Suprapubic skin (tissue), 4 donors: ENCODE data around the gene CDKN2A. TPM values are rescaled to one million over a fixed set of nuclear protein-coding genes. Genes with fewer than 3 reads are reported as not detected.

Experiments
- DNase-seq, 2 donors: peaks; one replicate each; pipeline ENCODE4 v3.0.0-alpha.2; 2019; ENCODE audit warnings: low spot score in 2 of 2
- H3K27ac ChIP-seq: fragments of 200-600 bp; sonication (generic); one replicate; pipeline ENCODE4 v1.5.1; 2019
- H3K27me3 ChIP-seq: fragments of 200-600 bp; sonication (generic); one replicate; pipeline ENCODE4 v1.5.1; 2019
- H3K36me3 ChIP-seq: fragments of 200-600 bp; sonication (generic); one replicate; pipeline ENCODE4 v1.5.1; 2019
- H3K4me1 ChIP-seq: fragments of 200-600 bp; sonication (generic); one replicate; pipeline ENCODE4 v1.5.1; 2019
- H3K4me3 ChIP-seq: fragments of 200-600 bp; sonication (generic); one replicate; pipeline ENCODE4 v1.5.1; 2019; ENCODE audit warnings: mild to moderate bottlenecking
- H3K9me3 ChIP-seq: fragments of 200-600 bp; sonication (generic); one replicate; pipeline ENCODE4 v1.5.1; 2019
- CTCF ChIP-seq, 2 donors: fragments of 200-600 bp in 1 of 2; fragments of 450-650 bp in 1 of 2; sonication (generic) in 1 of 2; IDR thresholded peaks; one replicate each; pipeline ENCODE4 v1.5.1; 2016 to 2019; ENCODE audit warnings: antibody characterized with exemption in 2 of 2, mild to moderate bottlenecking in 1 of 2, moderate library complexity in 1 of 2
- EP300 ChIP-seq: sonication (generic); formaldehyde crosslinking; IDR thresholded peaks from one replicate; pipeline ENCODE4 v1.6.1; 2017; ENCODE audit warnings: antibody characterized with exemption
- POLR2A ChIP-seq, 2 donors: fragments of 450-650 bp; IDR thresholded peaks; one replicate each; pipeline ENCODE4 v1.6.1; 2017; ENCODE audit warnings: antibody characterized with exemption in 2 of 2, mild to moderate bottlenecking in 2 of 2, moderate library complexity in 2 of 2
- POLR2AphosphoS5 ChIP-seq, 3 donors: sonication (generic); formaldehyde crosslinking; IDR thresholded peaks; one replicate each; pipeline ENCODE4 v1.6.1; 2017; ENCODE audit warnings: antibody characterized with exemption in 3 of 3
- WGBS: methylation state at CpG from one replicate; pipeline ENCODE4 v1.1.5; 2018; 5-methylcytosine and 5-hydroxymethylcytosine counted together
- total RNA-seq, 4 donors: library from RNA; depleted of rRNA; stranded (reverse); fragments of >200 nt; gene quantifications; one replicate each; pipeline ENCODE4 v1.1.0, GENCODE V29; 2016

Gene CDKN2A
- total RNA-seq, 4 donors from 2014 or later: 2.0 to 3.4 TPM; not detected in 2

- Histone ChIP-seq H3K4me3 (no peak overlapping the region), H3K4me1 (no peaks in the 10 kb centered on the region), H3K36me3 (peaks cover 9% of the 10 kb centered on the region), H3K9me3 (no peaks in the 10 kb centered on the region), H3K27ac (no peak overlapping the region), H3K27me3 (no peaks in the 10 kb centered on the region)
- no peak for DNase-seq
- TF ChIP-seq POLR2AphosphoS5 (IDR thresholded peaks at IDR 0.05): no peak
- TF ChIP-seq POLR2A (IDR thresholded peaks at IDR 0.05): no peak
- TF ChIP-seq EP300: no peak
- TF ChIP-seq CTCF (IDR thresholded peaks at IDR 0.05): no peak
- 94% methylated on average over 2 of the region's 2 CpGs for WGBS
Observed at GRCh38 chr9:21933865-21934264, 60.3 kb downstream of the CDKN2A start.

- no peaks in the 10 kb centered on the region for H3K9me3 ChIP-seq
- H3K36me3 ChIP-seq: peaks cover 9% of the 10 kb centered on the region
- TF ChIP-seq POLR2A (IDR thresholded peaks at IDR 0.05): no peak
- no peak for TF ChIP-seq CTCF (IDR thresholded peaks at IDR 0.05)
- TF ChIP-seq POLR2AphosphoS5 (IDR thresholded peaks at IDR 0.05): no peak
- TF ChIP-seq EP300: no peak
- no peak for DNase-seq
- no peak overlapping the region for H3K27ac ChIP-seq
- H3K27me3 ChIP-seq: no peaks in the 10 kb centered on the region
- H3K4me3 ChIP-seq: no peak overlapping the region
- H3K4me1 ChIP-seq: no peaks in the 10 kb centered on the region
Observed at GRCh38 chr9:21933281-21933680, 60.9 kb downstream of the CDKN2A start.

GRCh38 chr9:21931428-21931827, 62.8 kb downstream of the CDKN2A start:
- no peaks in the 10 kb centered on the region for H3K4me1 ChIP-seq
- no peak for DNase-seq
- H3K36me3 ChIP-seq: peaks cover 9% of the 10 kb centered on the region
- WGBS: 65% methylated on average over 1 of the region's 1 CpG
- no peaks in the 10 kb centered on the region for H3K27me3 ChIP-seq
- TF ChIP-seq POLR2A (IDR thresholded peaks at IDR 0.05) (no peak), EP300 (no peak), POLR2AphosphoS5 (IDR thresholded peaks at IDR 0.05) (no peak), CTCF (IDR thresholded peaks at IDR 0.05) (no peak)
- H3K4me3 ChIP-seq: no peak overlapping the region
- H3K27ac ChIP-seq: no peak overlapping the region
- H3K9me3 ChIP-seq: no peaks in the 10 kb centered on the region

- H3K27ac ChIP-seq: no peak overlapping the region
- TF ChIP-seq CTCF (IDR thresholded peaks at IDR 0.05) (no peak), POLR2AphosphoS5 (IDR thresholded peaks at IDR 0.05) (no peak), EP300 (no peak), POLR2A (IDR thresholded peaks at IDR 0.05) (no peak)
Observed at GRCh38 chr9:21927752-21928151, 66.4 kb downstream of the CDKN2A start.

GRCh38 chr9:21923694-21924093, 70.5 kb downstream of the CDKN2A start:
- Histone ChIP-seq H3K27ac (no peak overlapping the region), H3K27me3 (no peaks in the 10 kb centered on the region), H3K9me3 (no peaks in the 10 kb centered on the region), H3K36me3 (no peaks in the 10 kb centered on the region), H3K4me1 (no peaks in the 10 kb centered on the region), H3K4me3 (no peak overlapping the region)
- 91% methylated on average over 1 of the region's 1 CpG for WGBS
- DNase-seq: no peak
- TF ChIP-seq EP300 (no peak), POLR2AphosphoS5 (IDR thresholded peaks at IDR 0.05) (no peak), POLR2A (IDR thresholded peaks at IDR 0.05) (no peak), CTCF (IDR thresholded peaks at IDR 0.05) (no peak)

More at GRCh38 chr9:21927752-21928151, 66.4 kb downstream of the CDKN2A start:
- no peaks in the 10 kb centered on the region for H3K27me3 ChIP-seq
- no peaks in the 10 kb centered on the region for H3K4me1 ChIP-seq
- H3K4me3 ChIP-seq: no peak overlapping the region
- H3K36me3 ChIP-seq: peaks cover 9% of the 10 kb centered on the region
- no peak for DNase-seq
- H3K9me3 ChIP-seq: no peaks in the 10 kb centered on the region
